Uterus (tissue), 4 donors: ENCODE results near the gene OPRL1. TPM values are rescaled to one million over a fixed set of nuclear protein-coding genes. Genes with fewer than 3 reads are reported as not detected.
A peak's percentile ranks its signal among the peaks of the same experiment; 100 is the strongest.

ENCODE experiments used
- DNase-seq, 2 donors: peaks; one replicate each; pipeline ENCODE4 v3.0.0-alpha.2; 2019 to 2020
- H3K27ac ChIP-seq, 2 donors: fragments of 200-600 bp; sonication (generic); 1 replicate in 1 of 2; 2 replicates in 1 of 2; pipeline ENCODE4 v1.5.1; 2016 to 2018
- H3K27me3 ChIP-seq, 2 donors: fragments of 200-600 bp; sonication (generic); one replicate each; pipeline ENCODE4 v1.5.1; 2018 to 2019; ENCODE audit warnings: control low read depth in 1 of 2
- H3K36me3 ChIP-seq, 2 donors: fragments of 200-600 bp; sonication (generic); one replicate each; pipeline ENCODE4 v1.5.1; 2019; ENCODE audit warnings: control low read depth in 1 of 2
- H3K4me1 ChIP-seq, 2 donors: fragments of 200-600 bp; sonication (generic); one replicate each; pipeline ENCODE4 v1.5.1; 2018 to 2019; ENCODE audit warnings: control low read depth in 1 of 2
- H3K4me3 ChIP-seq, 2 donors: fragments of 200-600 bp; sonication (generic); 1 replicate in 1 of 2; 2 replicates in 1 of 2; pipeline ENCODE4 v1.5.1; 2018 to 2019; ENCODE audit warnings: mild to moderate bottlenecking in 1 of 2
- H3K9me3 ChIP-seq, 2 donors: fragments of 200-600 bp; sonication (generic); one replicate each; pipeline ENCODE4 v1.5.1; 2019; ENCODE audit warnings: control low read depth in 1 of 2
- CTCF ChIP-seq, 4 experiments: fragments of 200-600 bp in 2 of 4; fragments of 450-650 bp in 2 of 4; sonication (generic) in 2 of 4; IDR thresholded peaks; one replicate each; pipeline ENCODE4 v1.5.1; 2016 to 2019; ENCODE audit warnings: antibody characterized with exemption in 4 of 4, mild to moderate bottlenecking in 2 of 4, moderate library complexity in 1 of 4
- POLR2A ChIP-seq, 2 donors: fragments of 450-650 bp; IDR thresholded peaks; one replicate each; pipeline ENCODE4 v1.6.1; 2016; ENCODE audit warnings: antibody characterized with exemption in 2 of 2, mild to moderate bottlenecking in 1 of 2, moderate library complexity in 1 of 2
- intact Hi-C: fragments of 100-400 bp; cut with DNase I; formaldehyde crosslinking; loops from one replicate; pipeline ENCODE4 v1.15.1; 2023; ENCODE audit warnings: low total_unique reads
- total RNA-seq, 4 donors: library from RNA; depleted of rRNA in 3 of 4; stranded (reverse); fragments of >200 nt in 3 of 4; gene quantifications; one replicate each; pipeline versions ENCODE4 v1.1.0 to v1.2.4, GENCODE V29; 2014 to 2023
- donor health status: DM: yes; HTN: yes; CAD: no.

OPRL1 gene
- total RNA-seq, 4 donors from 2014 or later, result 0.51 to 1.9 (median 0.64) TPM; not detected in 1

GRCh38 chr20:64107736-64108457 lies 28.0 kb downstream of the OPRL1 start:
- TF ChIP-seq POLR2A (IDR thresholded peaks at IDR 0.05), result no peak
- TF ChIP-seq CTCF (IDR thresholded peaks at IDR 0.05), result no peak
- Histone ChIP-seq H3K9me3 (no peaks in the 10 kb centered on the region), H3K27me3 (peaks cover 0 to 2% of the 10 kb centered on the region in 2 donors), H3K4me1 (no peaks in the 10 kb centered on the region), H3K4me3 (no peak overlapping the region), H3K36me3 (no peaks in the 10 kb centered on the region), H3K27ac (no peak overlapping the region)
- no peak for DNase-seq
- intact Hi-C loops, result no loop called here

GRCh38 chr20:64108731-64109681 lies 29.1 kb downstream of the OPRL1 start:
- H3K27ac ChIP-seq, result no peak overlapping the region
- intact Hi-C loops, result no loop called here
- H3K36me3 ChIP-seq, result no peaks in the 10 kb centered on the region
- H3K9me3 ChIP-seq, result no peaks in the 10 kb centered on the region
- DNase-seq, result peak; percentile 5 to 8
- TF ChIP-seq CTCF (IDR thresholded peaks at IDR 0.05), result no peak
- TF ChIP-seq POLR2A (IDR thresholded peaks at IDR 0.05), result no peak
- no peaks in the 10 kb centered on the region for H3K27me3 ChIP-seq
- no peaks in the 10 kb centered on the region for H3K4me1 ChIP-seq
- no peak overlapping the region for H3K4me3 ChIP-seq

- no peak for DNase-seq
- TF ChIP-seq CTCF (IDR thresholded peaks at IDR 0.05) (no peak), POLR2A (IDR thresholded peaks at IDR 0.05) (no peak)
- Histone ChIP-seq H3K36me3 (no peaks in the 10 kb centered on the region), H3K27ac (no peak overlapping the region), H3K27me3 (no peaks in the 10 kb centered on the region), H3K9me3 (no peaks in the 10 kb centered on the region), H3K4me3 (no peak overlapping the region), H3K4me1 (no peaks in the 10 kb centered on the region)
- intact Hi-C loops, result no loop called here
Measured at GRCh38 chr20:64109831-64110391, 30.0 kb downstream of the OPRL1 start.

GRCh38 chr20:64110411-64111068 lies 30.7 kb downstream of the OPRL1 start:
- H3K27me3 ChIP-seq, result no peaks in the 10 kb centered on the region
- no peak overlapping the region for H3K4me3 ChIP-seq
- no peaks in the 10 kb centered on the region for H3K36me3 ChIP-seq
- no peak for TF ChIP-seq CTCF (IDR thresholded peaks at IDR 0.05)
- TF ChIP-seq POLR2A (IDR thresholded peaks at IDR 0.05), result no peak
- no peak for DNase-seq
- no peak overlapping the region for H3K27ac ChIP-seq
- H3K4me1 ChIP-seq, result no peaks in the 10 kb centered on the region
- intact Hi-C loops, result no loop called here
- H3K9me3 ChIP-seq, result no peaks in the 10 kb centered on the region
